Middle frontal gyrus (tissue), 1 donor: Measurements from ENCODE around the gene HSPH1.
A peak's percentile ranks its signal among the peaks of the same experiment; 100 is the strongest.

Experiments used
- DNase-seq: peaks from one replicate; pipeline ENCODE4 v3.0.0-alpha.2; 2015; ENCODE audit warnings: low spot score; ENCODE audit errors: extremely low spot score

Gene HSPH1

DNA sequence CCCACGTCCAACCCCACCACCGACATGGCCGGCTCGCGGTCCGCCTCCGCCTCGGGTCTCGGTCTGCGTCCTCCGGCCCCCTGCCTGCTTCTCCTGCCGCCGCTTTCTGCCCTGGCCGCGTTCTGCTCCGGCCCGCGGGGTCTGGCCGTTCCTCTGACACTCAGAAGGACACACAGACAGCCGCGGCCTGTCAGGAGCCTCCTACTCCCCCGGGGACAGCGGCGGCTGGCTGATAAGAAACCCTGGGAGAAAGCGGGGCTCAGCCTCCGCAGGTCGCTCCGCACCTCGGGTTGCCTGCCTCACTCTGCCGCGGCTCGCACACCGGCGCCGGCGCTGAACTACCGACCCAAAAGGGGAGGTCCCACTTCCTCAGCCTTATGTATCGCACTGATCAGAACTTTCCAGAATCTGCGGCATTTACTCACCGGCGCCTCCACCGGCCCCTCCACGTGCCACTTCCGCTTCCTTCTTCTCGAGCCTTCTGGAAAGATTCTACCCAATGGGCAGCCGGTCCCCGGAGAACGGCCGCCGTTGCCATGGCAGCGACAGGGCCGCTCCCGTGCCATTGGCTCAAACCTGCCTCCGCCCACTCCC, at the start of gene HSPH1:
HSPH1 (minus strand) TSS at position 348 of the 594 bp plus-strand sequence; CDS start at position 26, 322 bp downstream.
- DNase-seq: peak; percentile 97

DNA sequence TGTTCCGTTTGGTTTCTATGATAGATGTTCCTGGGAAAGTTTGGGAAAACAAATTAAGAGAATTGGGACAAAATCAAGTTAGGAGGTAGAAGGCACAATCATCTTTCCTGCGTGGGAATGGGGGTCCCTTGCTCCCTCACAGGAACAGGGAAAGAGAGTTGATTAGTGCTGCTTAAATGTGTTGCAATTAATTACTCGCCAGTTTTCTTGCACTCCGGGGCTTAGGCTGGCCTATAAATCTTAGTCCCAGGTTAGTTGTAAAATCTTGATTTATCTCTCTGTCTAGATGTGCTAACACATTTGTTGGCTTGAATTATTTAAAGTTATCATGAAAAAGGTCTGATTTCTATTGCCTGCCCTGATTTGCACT, 48.1 kb upstream of the HSPH1 start:
- no peak for DNase-seq

DNA sequence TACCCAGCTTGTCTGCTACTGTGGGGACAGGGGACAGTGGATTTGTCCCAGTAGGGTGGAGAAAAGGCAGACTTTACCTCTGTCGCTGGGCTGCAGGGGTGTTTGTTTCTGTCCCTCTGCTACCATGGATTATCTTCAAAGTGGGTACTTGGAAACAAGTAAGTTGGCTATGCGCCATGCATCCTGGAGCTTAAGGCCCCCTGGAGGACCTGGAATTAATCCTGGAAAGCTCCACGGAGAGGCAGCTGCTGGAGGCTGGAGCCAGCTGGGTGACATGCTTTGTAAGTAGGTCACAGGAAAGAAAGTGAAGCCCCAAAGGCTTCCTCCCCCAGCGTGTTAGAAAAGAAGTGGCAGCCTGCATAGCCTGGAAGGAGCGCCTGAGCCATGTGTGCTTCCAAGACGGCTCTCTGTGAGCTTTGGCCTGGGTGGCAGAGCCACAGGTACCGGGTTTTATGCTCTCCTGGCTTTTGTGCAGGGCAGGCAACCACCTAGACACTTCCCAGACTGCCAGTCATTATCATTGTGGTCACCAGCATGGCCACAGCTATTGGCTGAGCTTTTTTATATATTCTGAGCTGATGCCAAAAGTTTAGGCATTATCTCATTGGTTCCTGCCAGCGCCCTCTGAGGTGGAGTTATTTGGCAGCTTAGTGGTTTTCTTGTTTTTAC, 47.6 kb upstream of the HSPH1 start:
- DNase-seq: no peak

DNA sequence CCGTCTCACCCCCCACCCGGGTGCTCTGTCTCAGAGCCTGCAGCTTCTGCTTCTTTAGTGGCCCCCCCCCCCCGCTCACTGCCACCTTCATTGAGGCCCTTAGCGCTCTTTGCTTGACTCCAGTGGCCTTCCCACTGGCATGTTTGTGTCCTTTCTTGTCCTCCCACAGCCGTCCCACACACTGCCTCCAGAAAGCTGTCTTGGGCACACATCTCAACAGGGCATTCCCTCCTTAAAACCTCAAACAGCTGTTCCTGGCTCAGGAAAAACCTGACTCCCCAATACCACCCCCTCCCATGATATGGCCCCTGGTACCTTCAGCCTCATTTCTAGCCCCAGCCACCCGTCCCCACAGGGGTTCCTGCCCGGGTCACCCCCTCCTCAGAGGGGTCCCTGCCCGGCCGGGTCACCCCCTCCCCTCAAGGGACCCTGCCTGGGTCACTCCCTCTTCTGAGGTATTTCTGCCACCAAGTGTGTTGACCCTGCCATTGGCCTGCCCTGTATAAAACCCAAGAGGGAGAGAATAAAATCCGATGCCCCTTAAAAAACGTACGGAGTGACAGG, 46.9 kb upstream of the HSPH1 start:
- DNase-seq: no peak

DNA sequence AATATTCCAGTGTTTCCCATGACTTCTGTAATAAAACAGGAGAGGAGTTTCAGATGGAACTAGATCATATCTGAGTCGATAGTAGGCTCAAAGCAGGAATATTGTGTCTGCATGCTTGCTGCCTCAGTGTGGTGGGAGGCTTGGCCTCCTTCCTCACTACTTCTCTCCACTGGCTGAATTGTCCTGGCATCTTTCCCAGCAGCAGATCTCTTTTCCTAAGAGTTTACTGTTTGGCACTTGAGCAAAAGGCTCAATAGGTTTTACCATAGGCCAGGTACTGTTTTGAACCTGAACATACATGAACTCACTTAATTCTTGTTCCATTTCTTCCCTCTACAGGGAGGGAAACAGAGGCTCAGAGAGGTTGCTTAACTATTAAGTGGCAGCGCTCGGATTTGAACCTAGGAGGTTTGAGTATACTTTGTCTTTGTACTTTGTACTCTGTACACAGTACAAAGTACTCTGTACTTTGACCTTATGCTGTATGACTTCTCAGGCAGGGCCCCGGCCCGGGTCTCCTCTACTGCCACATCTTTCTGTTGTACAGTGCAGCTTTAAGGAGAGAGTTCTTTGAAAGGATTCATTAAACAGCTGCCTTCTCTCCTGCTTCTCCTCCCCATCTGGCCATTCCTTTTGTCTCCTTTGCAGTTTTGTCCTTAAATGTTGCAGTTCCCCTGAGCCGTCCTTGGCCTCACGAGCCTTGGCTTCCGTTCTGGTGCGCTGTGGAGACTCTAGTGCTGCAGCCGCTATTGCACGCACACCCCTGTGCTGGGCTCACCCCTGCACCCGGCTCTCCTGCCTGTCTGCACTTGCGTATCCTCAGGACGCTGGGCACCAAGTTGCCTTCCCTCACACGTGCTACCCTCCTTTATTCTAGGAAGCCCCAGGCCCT, 46.2 kb upstream of the HSPH1 start:
- no peak for DNase-seq

DNA sequence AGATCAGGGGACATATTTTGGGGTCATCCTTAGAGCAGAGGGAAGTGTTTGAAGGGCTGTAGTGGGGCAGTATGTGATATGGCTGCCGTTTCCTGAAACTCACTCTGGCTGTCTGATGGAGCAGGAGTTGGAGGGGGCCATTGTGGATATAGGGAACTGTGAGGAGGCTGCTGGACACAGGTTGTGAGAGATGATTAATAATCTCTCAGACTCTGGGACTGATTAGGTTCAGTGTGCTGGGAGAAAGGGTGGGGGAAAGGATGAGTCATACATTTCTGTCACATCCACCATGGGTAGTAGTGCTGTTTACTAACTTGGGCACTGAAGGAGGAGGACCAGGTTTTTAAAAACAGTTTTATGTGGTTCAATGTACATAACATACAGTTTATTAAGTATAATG, 42.9 kb upstream of the HSPH1 start:
- no peak for DNase-seq

DNA sequence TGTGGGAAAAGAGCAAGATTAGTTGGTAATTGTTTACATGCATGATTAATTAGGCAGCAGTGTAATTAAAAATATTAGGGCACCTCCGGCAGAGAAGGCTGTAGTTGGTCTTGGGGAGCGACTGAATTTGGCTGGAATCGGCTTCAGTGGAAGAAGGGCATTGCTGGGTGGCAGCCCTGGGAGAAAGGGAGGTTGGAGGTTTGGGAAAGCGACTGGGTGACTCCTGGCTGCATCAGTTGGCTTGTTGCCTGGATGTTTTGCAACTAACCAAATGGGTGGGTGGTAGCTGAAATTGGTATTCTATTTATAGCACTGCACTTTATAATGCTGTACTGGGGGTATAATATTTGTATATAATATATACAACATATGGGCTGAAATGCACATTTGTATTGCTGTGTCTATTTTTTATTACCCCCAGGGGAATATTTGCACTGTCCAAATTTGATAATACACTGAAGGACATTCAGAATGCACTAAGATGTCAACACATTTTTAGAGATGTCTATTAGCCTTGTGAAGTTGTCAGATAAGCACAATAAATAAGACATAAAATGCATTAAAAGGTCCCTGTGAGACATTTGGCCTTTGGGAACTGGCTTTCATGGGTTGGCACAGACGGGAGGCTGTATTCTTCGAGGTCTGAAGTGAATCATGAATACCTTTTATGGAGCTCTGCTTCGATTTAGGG, 39.8 kb upstream of the HSPH1 start:
- DNase-seq: no peak

DNA sequence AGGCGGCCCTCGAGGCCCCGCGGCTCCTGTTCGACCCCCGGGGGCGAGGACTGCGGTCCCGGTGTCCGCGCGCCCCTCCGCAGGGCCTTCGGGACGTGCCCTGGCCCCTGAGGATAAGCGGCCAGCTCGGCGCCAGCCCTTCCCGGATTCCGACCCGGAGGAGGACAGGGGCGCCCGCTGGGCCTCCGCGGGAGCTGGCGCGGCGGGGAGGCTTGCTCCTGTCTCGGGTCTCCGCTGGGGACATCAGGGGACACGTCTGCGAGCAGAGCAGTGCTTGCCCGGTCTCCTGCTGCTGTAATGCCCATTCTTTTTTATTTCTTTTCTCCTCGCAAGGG, 38.9 kb upstream of the HSPH1 start:
- DNase-seq: no peak

DNA sequence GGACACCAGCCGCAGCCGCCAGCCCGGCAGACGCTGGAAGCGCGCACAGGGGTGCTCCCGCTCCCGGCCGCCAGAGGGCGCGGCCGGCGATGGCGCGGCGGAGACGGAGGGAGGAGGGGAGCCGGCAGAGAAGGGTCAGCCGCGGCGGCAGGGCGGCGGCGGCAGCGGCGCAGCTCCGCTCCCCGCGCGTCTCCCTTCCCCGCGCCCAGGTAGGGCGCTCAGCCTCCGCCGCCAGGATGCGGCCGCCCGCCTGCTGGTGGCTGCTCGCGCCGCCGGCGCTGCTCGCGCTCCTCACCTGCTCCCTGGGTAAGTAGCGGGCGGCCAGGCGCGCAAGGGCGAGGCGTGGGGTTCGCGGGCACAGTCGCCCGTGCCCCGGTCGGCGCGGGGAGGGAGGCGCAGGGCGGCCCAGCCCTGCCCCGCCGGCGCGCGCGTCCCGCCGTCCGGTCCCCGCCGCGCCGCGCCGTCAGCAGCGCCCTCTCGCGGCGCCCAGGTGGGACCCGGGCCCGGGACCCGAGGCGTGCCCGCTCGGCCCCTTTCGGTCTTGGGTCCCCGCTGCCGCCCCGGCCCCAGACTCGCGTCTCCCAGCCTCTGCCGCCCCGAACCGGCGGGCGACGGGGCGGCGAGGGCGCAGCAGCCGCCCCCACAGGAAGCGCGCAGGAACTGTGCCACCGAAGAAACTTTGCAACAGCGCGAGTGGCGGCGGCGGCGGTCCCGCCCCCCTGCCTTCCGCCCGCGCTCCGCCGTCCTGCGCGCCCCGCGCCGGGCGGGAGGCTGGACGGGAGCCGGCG, 38.3 kb upstream of the HSPH1 start, which contains the start of gene B3GLCT:
B3GLCT (plus strand) TSS at position 127 of the 788 bp plus-strand sequence; CDS start at position 237, 110 bp downstream.
- DNase-seq: peak; percentile 66

DNA sequence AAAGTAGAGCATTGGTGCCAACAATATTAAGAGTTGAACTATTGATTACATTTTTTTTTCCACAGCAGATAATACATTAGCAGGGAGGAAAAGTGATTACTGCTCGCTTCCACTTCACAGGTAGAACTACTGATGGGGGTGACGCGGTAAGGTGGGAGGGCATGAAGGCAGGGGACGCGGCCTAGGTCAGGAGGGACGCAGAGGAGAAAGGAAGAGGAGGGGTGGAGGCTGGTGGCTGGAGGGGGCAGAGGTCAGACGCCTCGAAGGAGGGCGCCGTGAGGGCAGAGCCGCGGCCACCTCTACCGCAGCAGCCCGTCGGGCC, 37.8 kb upstream of the HSPH1 start:
- no peak for DNase-seq

DNA sequence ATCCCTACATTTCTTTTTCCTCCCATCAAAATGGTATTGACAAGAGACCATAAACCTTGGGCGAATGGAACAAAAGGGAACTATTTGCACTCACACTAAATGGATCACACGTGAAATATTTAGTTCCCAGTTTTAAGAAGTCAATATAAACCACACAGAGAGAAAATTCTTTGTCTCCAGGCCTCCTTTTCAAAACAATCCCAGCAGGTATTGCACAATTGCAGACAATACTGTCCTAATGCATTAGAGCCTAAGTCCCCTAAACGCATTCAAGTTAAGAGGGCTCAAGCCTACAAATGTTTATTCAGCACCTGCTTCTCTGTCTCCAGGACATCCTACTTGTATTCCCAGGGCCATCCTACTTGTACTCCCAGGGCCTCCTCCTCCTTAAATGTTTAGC, 36.8 kb upstream of the HSPH1 start:
- DNase-seq: no peak

DNA sequence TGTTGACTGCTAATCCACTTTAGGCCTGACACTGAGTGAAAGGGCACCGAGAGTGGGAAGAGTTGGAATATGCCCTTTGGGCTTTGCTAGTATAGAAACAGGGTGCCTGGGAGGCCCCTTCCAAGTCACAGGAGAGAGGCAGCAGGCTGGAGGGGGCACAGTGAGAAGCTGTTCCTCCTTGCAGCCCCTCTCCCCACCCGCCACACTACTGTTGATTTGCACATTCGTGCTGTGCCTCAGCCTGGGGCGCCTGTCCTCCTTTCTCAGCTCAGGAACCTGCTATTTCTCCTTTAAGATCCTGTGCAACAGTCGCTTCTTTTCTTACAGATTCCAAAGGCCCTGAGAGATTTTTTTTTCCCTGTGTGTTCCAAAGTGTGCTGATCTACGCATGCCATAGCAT, 35.3 kb upstream of the HSPH1 start:
- no peak for DNase-seq

DNA sequence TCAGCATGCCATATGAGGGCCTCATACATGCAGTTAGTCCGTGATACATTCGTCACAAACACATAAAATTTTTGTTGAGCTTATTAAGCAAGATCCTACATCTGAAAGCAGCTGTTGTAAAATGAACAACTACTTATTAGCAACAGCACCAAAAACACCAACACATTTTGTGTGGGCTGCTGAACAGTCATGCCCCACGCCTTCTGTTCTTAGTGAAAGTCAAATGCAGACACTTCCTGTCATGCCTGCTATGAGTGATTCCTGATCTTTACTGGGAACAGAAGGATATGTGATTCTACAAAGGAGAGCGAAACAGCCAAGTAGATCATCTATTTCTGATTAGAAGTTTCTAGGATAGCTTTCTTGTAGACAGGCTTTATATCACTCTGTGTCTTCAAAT, 33.9 kb upstream of the HSPH1 start:
- DNase-seq: no peak

DNA sequence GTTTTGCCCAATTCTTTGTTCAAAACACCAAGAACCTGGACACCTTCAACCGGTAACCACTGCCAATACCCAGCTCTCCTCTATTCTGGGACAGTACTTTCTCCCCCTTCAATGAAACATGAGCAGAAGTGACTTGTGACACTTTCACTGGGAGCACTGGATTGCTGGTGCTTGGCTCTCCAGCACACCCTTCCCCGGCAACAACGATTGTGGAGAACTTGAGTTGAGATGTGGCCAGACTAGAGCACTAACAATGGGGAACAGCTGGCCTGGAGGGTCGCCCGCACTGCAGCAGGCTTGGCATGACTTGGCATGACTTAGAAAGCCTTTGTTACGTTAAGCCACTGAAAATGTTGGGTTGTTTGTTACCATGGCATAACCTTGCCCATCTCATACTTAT, 30.6 kb upstream of the HSPH1 start:
- DNase-seq: no peak

DNA sequence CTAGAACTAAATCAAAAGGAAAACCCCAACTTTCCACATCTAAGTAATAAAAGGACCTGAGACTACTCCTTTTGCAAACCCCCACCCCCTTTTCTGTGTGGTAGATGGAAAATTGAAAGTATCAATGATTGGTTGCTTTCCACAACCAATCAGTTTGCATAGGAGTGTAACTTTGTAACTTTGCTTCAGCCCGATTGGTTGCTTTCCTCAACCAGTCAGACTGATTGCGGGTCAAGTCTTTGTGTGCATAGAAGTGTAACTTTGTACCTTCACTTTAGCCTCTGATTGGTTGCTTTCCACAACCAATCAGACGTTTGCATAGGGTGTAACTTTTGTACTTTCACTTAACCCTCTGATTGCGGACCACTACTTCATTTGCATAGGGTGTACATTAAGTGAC, 30.0 kb upstream of the HSPH1 start:
- DNase-seq: no peak

DNA sequence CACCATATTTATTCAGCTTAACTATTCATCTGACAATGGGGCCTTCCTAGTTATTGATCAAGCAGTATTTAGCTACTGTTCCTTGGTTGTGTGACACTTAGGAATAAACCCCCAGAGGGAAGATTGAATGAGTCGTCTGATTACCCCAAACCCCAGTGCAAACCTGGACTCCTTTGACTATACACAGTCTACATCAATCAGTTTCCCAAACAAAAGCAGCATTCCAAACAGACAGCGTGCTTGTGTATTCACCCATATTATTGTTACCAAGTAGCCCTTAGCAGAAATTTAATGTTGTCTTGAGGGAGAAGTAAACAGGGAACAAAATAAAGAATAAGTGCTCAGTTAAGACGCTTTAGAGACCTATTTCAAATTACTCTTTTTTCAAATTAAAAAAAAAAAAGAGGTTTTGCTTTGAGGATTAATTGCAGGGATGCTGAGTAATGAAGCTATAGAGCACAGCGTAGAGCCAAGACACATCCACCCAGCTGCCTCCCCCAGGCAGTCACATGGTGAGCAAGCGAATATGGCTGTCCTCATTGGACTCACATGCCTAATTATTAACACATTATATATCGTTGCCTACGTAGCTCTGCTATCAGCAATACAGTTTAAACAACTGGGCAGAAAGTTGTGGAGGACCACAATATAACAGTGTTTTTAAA, 23.4 kb upstream of the HSPH1 start:
- DNase-seq: no peak

DNA sequence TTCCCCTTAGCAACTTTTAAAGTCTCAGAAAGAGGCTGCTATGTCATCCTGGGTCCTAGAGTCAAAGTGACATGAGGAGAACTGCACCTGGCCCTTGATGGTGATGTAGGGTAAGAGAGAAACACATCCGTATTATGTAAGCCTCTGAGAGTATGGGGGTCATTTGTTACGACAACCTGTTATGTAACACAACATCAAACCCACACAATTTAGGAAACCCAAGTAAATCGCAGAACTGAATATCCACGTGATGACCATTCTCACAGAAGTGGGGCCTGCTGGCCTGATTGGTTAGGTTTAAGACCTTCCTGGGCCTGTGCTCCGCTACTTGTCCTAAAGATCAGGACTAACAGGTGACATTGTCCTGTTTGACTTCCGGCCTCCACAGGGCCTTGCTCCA, 22.7 kb upstream of the HSPH1 start:
- DNase-seq: no peak

DNA sequence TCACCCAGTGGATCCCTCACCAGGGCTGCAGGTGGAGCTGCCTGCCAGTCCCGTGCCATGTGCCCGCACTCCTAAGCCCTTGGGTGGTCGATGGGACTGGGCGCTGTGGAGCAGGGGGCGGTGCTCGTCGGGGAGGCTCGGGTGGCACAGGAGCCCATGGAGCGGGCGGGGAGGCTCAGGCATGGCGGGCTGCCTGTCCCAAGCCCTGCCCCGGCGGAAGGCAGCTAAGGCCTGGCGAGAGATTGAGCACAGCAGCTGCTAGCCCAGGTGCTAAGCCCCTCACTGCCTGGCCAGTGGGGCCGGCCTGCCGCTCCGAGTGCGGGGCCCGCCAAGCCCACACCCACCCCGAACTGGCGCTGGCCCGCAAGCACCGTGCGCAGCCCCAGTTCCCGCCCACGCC, 21.3 kb upstream of the HSPH1 start:
- DNase-seq: no peak

DNA sequence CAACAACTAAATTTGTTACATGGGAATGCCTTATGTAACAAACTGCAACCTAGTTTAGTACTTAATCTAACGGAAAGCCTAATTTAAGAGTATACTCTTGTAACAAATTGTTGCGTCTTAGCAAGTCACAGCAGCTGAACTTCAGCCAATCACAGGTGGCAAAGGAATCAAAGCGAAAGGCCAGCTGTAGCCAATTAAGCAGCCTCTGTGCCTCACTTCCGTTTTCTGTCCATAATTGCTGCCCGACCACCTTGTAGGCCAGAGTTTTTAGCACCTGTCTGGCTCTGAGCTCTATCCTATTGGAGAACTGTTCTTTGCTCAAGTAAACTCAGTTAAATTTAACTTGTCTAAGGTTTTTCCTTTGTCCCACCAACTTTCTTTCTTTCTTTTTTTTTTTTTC, 18.1 kb upstream of the HSPH1 start:
- DNase-seq: no peak

DNA sequence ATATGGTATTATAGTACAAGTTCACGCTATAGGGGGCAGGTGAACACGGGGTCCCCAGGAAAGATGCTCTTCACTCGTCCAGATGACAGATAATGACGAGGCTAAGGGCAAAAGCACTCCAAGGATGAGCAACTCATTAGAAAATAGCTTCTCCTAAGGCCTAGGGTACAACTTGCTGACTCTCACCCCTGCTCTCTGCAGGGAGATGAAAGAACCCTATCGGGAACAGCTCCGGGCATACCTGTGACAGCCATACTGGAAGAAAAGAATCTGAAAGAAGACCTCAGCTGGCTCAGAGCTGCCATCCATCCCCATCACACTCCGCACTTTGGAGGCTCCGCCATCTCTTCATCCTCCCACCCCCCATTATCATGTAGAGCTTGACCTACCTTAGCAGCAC, 17.5 kb upstream of the HSPH1 start:
- DNase-seq: no peak
